Ramos (cell line): ENCODE data around the gene DNAH9.
"Not testable (repeated sequence)": the region's sequence is repeated elsewhere in the genome, so short reads cannot be mapped to it uniquely, and the experiment has no call there.

Experiments
- in situ Hi-C: fragments of 300-500 bp; cut with MboI; formaldehyde crosslinking; loops from one replicate; pipeline ENCODE4 v1.14.3; 2022; ENCODE audit warnings: low sequenced_read_pairs; ENCODE audit not compliant: unreplicated experiment

DNAH9 gene

DNA sequence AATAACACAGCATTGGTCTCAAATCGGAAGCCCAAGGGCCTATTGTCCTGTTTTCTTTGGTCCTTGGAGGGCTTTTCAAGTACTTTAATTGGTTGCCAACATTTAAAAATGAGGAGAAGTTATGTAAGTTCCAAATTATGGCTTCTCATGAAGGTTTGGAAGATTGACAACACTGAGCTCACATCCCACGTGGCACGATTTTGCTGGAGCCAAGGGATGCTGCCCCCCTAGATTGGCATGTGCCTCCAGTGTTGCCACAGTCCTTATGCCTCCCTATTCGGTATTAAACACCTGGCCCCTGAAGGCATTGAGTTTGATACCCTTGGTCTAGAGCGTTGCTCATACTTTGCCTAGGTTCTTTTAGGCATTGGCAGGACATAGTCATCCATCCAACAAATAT is 291.0 kb downstream of the DNAH9 start:
- in situ Hi-C loops: no loop called here

DNA sequence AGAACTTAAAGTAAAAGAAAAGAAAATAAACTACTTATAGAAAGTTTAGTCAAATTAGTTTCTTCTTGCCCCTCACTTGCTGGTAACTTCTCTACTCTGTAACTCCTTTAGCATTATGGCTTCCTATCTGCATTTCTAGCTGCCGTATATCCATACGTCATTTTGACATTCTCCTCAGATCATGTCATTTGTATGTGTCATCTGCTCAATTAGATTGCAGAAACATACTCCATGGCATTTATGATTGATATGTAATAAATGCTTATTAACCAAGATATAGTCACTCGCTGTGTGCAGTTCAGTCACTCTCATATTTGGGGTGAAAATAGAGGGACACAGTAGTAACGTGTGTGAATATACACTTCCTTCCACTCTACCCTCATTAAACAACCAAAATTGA is 295.6 kb downstream of the DNAH9 start:
- in situ Hi-C loops: no loop called here

DNA sequence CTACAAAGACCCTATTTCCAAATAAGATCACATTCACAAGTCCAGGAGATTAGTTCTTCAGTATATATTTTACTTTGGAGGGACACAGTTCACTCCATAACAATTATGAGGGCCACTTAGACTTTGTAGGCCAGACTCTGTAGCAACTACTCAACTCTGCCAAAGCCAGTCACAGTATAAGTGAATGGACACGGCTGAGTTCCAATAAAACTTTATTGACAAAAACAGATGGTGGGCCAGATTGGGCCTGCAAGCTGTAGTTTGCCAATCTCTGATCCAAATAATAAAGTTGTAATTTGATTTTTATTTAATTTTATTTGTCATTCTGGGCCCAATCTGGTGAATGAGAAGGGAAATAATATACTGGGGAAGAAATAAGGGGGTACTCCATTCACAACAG is 297.9 kb downstream of the DNAH9 start:
- in situ Hi-C loops: no loop called here

DNA sequence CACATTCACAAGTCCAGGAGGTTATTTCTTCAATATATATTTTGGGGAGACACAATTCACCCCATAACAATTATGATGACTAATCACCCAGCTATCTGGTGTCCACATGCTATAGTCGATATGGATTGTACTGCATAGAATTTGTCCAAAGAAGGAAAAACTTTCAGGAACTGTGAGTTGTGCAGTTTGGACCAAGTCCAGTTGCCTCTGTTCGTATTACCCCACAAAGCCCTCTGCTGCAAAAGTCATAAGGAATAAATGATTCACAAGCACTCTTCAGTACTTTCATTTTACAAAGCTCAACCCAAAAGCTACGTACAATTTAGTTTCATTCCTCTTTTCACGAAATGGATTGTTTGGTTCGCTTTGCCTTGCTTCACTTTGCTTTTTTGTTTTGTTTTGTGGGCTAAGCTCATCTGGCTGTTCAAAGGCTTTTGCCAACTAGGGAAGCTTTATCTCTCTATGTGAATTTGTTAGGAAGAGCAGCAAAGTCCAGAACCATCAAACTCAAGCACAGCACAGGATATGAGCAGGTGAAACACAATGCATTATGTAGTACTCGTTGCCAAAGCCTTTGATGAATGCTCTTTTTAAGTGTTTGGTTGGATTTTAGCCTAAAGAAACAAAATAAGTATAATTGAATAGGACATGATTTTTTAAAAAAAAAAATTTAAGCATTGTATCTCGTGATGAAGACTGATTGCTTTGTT is 300.4 kb downstream of the DNAH9 start:
- in situ Hi-C loops: no loop called here

DNA sequence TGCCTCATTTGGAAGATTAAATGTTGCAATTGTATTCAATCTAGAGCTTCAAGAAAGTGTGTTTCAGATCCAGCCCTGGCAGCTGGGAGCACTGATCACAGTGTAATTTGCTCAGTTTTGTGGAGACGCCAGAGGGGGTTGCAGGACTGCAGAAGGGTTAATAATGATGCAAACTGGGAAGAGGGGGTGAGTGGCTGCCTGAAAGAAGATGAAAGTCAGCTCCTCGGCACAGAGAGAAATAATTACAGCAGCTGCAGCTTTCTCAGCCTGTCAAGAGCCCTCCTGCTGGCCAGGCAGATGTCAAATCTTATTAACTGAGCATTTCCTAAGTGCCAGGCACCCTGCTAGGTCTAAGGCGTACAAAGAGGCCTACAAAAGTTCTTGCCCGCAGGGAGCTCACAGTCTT is 301.3 kb downstream of the DNAH9 start:
- in situ Hi-C loops: no loop called here

DNA sequence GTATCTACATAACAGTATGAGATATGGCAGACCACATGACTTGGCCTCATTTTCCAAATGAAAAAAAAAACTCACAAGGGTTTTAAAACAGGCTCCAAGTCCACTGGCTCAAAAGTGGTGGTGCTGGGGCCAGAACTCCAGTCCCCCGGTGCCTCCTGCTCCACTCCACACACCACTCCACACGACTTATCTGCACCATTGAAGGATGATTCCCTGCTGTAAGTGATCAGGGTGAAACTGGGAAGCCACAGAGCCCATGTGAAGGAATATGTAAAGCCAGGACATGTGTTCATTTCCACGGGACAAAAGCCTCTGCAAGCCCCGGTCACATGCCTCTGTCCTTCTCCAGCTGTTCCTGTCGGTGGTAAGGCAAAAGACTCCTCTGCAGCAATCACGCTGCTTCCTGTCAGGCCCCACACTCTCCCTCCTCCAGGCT is 301.8 kb downstream of the DNAH9 start:
- in situ Hi-C loops: no loop called here

DNA sequence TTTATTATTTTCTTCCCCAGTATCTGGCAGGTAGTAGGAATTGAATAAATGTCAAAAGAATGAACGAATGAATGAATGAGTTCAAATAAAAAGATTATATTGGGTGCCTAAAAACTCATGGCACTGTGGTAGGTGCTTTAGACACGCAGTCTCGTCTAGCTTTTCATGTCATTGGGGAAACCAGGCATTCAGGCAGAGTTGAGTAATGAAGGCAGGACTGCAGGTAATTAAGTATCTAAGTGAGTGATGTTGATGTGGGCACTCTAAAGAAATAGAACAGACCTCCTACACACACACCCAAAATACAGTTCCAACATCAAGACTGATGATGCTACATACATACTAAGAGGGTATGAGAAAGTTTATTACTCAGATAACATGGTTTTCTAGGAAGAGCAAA is 302.4 kb downstream of the DNAH9 start:
- in situ Hi-C loops: no loop called here

DNA sequence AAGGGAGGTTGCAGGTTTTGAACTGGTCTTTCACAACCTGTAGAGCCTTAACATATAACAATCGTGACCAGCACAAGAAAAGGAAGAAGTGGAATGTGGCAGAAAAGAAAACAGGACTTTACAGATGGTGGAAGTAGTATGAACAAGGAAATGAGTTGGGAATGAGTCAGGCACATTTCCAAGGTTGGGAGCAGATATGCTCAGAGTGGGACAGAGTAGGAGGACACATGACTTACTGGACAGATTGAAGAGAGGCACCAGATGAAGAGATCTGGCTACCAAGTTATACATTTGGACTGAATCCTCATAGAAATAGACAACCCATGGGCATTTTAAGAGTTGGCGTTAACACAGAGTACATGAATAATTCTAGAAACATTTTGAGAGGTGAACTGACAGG is 303.7 kb downstream of the DNAH9 start:
- in situ Hi-C loops: no loop called here

DNA sequence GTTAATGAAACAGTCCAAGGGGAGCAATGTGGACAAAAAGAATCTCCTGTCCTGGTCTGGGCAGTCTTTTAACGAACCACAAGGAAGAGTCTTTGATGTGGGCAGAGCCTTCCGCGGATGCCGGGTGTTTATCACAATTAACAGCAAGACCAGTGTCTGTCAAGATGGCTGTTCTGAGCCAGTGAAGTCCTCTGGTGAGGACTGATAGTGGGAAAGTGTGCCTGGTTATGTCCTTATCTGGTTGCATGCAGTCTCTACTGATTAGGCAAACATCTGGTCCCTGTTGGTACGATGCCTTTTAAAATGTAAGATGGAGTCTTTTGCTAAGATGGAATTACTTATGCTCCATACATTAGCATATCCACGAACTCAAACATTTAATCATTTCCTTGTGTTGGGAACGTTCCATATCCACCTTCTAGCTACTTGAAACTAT is 310.5 kb downstream of the DNAH9 start:
- in situ Hi-C loops: no loop called here

DNA sequence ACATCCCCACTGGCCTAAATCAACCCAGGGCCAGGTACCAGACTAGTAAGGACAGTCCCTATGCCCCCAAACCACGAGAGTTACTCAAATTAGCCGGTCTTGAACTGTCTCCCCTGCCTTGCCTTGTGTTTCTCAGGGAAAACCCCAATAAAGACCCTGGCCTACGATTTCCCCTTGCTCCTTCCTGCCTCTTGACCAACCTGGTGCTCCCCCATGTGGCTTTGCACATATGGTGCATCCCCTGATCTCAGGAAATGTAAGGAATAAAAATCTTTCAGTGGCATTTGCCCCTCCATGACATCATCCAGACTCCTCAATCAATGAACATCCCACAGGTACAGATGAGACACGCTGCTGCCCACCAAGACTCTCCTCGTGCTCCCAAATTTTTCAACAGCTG is 311.1 kb downstream of the DNAH9 start:
- in situ Hi-C loops: no loop called here

DNA sequence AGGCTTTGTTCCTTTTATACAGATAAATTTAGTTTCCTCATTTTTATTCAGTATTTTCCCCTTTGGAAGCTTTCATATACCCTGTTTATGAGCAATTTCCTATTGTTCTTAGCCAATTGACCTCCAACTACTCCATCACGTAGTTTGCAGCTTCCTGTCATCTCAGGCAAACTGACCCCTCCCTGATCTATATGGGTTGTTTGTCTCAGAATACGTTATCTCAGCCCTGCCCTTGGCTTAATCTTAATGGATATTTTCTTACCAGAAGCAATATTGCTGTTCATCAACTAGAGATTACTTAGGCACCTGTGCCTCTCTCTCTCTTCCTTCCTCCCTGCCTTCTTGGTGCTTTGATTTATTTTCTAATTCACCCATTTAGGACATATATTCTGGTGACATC is 317.8 kb downstream of the DNAH9 start:
- in situ Hi-C loops: no loop called here

DNA sequence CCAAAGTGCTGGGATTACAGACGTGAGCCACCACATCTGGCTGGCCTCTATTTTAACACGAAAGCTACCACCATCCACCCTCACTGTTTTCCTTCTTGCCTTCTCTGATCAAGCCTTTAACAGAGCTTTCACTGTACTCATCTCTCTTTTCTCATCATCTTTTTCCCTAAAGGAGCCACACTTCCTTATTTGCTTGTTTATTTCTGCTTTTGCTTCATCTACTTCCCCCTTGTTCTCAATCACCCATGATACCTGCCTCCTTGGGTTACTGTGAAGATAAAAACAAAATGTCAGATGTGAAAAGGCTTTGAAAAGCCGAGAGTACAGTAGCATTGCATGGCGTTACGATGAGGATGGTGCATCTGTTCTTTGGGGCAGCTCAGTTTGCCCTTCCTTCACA is 319.1 kb downstream of the DNAH9 start:
- in situ Hi-C loops: no loop called here

DNA sequence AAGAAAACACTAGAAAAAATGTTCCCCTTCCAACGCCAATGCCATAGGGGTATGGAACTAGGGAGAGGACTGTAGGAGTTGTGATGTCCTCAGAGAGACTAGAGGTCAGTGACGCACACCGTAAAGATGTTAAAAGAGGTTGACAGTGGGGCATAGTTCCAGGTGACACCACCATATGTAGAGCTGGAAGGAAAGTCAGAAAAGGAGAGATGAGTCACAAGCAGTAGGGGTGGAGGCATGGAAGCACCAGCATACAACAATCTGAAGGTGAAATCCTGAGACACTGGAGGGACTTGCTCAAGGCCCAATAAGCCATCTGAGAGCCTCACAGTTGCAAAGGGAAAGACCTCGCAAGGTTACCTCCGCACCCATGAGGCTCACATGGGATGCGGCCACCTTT is 323.0 kb downstream of the DNAH9 start:
- in situ Hi-C loops: no loop called here

DNA sequence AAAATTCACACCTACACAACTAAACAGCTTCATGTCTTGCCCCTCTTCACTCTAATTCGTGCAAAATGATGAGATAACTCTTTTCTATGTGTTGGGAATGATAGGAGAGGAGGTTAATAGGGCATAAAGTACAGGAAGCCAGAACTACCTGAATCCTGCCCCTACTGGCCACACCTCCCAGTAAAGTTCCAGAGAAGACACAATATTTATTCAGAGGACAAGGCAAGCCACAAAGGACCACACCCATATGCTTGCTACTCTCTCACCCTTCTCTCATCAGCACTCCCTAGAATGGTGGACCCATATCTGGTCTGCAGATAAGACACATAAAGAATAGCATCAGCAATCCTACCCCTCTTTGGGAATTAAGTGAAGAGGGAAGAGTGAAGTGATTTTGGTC is 324.4 kb downstream of the DNAH9 start:
- in situ Hi-C loops: no loop called here

DNA sequence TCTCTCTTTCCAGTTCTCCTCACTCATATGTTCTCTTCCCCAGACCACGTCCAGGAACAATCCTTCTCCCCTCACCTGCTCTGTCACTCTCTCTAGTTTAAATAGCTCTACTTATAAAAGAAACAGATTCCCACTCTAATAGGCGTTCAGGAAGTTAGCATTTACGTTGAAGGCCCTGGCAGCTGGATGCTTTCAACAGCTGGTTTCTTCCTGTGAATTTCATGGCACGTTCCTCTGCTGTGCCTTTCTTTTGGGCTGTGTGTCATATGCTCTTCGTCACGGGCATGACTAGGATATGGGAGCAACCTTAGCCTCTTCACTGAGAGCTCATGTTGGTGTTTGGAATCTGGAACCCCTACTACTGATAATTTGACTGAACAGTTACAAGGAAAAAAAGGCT is 325.8 kb downstream of the DNAH9 start:
- in situ Hi-C loops: no loop called here

DNA sequence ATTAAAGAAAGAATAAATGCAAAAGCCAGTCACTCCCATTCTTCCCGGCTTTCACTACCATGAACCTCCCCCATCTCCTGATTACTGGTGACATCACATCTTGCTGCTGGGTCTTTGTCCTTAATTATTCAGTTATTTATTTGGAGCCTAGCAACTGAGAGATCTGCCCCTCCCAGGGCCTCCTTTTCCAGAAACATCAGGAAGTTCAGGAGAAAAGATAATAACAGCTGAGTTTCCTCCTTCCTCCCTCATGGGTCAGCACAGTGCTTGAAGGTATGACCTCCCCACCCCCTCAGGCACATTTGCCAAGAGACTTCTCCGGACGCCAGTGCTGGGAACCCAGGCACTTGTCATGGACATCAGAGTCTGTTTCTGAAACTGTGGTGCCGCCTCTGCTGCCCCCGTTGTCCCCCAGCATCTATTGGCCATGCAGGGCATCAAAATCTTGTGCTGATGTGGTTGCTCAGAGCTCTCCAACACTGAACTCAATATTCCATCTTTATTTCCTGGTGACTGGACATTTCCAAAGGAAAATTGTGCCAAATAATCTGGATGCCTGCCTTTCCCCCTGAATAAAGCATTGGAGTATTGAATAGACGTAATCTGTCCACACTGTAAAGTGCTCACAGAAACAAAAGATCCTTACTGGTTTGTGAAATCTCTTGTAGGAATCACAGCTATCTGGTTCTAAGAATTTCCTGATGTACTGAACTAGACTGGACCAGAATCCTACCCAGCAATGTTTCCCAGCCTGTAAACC is 327.2 kb downstream of the DNAH9 start:
- in situ Hi-C loops: no loop called here

DNA sequence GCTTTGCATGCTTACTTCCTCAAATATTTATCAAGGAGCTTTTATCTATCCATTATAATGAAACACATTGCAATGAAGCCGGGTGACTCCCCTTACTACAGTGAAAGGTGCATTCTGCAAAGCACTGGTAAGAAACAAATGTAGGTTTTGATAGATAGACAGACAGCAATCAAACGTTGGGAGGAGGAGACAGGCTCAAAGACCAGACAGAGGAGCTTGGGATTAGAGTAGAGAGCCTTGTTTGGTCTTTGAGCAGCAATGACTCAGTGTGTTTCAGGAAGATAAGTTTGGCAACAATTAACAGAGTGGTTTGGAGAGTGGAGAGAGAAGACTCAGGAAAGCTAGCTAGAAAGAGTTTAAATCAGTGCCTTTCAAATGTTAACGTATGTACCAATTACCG is 330.2 kb downstream of the DNAH9 start:
- in situ Hi-C loops: no loop called here

DNA sequence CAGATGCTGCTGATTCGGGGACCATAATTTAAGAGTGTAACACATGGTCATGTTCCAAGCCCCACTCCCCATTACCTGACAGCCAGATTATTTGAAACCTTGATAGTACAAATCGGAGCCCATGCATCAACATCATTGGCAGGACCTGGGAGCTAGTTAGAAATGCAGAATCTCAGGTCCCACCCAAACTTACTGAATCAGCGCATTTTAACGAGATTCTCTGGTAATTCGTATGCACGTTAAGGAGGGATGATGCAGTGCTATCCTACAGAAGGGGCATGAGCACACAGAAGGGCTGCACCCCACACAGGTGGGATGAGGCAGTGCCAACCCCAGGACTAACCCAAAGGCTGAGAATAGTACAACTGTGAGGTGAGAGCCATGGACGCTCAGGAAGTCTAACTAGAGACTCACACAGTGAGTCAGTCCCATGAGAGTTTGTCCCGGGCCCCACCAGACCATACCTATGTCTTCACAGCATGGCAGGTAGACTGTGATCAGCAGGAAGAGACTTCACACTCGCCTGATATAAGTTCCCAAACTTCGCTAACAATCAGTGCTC is 334.1 kb downstream of the DNAH9 start:
- in situ Hi-C loops: no loop called here

DNA sequence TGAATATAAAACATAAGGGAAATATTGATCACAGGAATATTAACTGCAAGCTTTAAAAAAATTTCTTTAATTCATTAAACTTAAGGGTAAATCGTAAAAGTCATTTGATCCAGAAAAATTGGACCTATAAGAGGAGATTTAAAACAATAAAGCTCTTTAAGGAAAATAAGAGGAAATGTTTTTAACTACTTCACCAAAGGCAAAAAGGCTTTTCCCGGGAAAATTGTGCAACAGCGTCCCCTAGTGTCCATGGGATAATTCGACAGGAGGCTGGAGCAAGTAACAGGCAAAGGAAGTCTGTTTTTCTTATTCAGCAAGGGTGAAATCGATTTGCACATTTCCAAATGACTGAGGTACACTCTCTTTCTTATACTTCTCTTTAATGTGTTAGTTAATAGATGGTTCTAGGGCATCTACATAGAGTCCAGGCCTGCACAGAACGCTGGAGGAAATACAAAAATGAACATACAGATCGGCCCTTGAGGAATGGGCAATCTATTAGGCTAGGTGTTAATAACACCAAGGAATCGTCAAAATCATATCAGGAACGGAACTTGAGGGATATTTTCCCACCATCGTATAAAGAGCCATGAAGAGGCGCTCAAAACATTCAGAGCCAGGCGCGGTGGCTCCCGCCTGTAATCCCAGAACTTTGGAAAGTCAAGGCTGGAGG is 337.6 kb downstream of the DNAH9 start:
- in situ Hi-C loops: no loop called here

DNA sequence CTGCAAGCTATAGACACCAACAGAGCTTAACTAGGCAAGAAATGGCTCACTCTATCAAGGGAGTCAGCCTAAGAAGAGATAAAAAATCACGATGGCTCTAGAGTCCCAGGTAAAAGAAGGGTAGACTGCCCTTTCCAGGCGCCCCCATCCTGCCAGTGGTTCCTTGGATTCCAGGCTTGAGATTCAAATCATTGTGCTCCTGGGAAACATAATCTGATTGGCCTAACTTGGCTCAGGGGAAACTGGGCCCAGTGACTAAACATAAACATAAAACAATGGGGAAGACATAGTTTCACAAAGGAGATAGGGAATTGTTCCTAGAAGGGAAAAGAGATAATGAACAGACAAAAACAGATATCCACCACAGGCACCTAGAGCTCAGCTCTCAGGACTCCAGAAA is 342.6 kb downstream of the DNAH9 start:
- in situ Hi-C loops: no loop called here

DNA sequence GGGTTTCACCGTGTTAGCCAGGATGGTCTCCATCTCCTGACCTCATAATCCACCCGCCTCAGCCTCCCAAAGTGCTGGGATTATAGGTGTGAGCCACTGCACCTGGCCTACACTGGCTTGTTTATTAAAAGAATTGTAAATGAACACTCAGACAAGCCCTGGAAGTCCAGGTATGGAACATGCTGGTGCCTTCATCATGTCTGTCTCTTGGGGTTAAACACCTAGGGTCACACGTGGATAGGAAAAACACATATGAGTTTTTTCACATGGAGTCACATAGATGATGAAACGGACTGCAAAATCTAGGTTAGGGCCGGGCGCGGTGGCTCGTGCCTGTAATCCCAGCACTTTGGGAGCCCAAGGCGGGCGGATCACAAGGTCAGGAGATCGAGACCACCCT is 344.8 kb downstream of the DNAH9 start:
- in situ Hi-C loops: not testable (repeated sequence)
